Fibroblast of the aortic adventitia (primary cell): ENCODE results near the gene MILR1. TPM values are rescaled to one million over a fixed set of nuclear protein-coding genes. Genes with fewer than 3 reads are reported as not detected.
A peak's percentile ranks its signal among the peaks of the same experiment; 100 is the strongest.
"Not testable (repeated sequence)": the region's sequence is repeated elsewhere in the genome, so short reads cannot be mapped to it uniquely, and the experiment has no call there.

Experiments
- DNase-seq: peaks from one replicate; pipeline ENCODE4 v3.0.0-alpha.2; 2010; ENCODE audit warnings: low read depth
- H3K4me3 ChIP-seq: 2 replicates; pipeline ENCODE4 v1.5.1; 2011; ENCODE audit warnings: low read depth, mild to moderate bottlenecking, control low read depth, low read length, moderate library complexity
- CTCF ChIP-seq: IDR thresholded peaks from 2 replicates; pipeline ENCODE4 v1.5.1; 2011; ENCODE audit warnings: mild to moderate bottlenecking, low read length, control low read depth, inconsistent platforms; ENCODE audit not compliant: insufficient read depth
- total RNA-seq: library from RNA; depleted of rRNA; stranded (reverse); fragments of >200 nt; gene quantifications from 2 replicates; pipeline ENCODE4 v1.2.3, GENCODE V29; 2012; ENCODE audit warnings: low replicate concordance

MILR1 gene
- total RNA-seq, 1 donor, result 52.5 TPM

GRCh38 chr17:64426596-64426995, 22.3 kb upstream of the MILR1 start:
- no peak overlapping the region for H3K4me3 ChIP-seq
- no peak for DNase-seq
- TF ChIP-seq CTCF, result no peak

GRCh38 chr17:64428406-64428805, 20.5 kb upstream of the MILR1 start:
- H3K4me3 ChIP-seq, result no peak overlapping the region
- no peak for TF ChIP-seq CTCF
- DNase-seq, result no peak

GRCh38 chr17:64430036-64430435, 18.9 kb upstream of the MILR1 start:
- not testable (repeated sequence) for H3K4me3 ChIP-seq, DNase-seq

GRCh38 chr17:64431534-64431933, 17.4 kb upstream of the MILR1 start:
- no peak for DNase-seq
- TF ChIP-seq CTCF, result no peak
- no peak overlapping the region for H3K4me3 ChIP-seq

- DNase-seq, result no peak
- H3K4me3 ChIP-seq, result no peak overlapping the region
- no peak for TF ChIP-seq CTCF
Observed at GRCh38 chr17:64437944-64438525, 10.9 kb upstream of the MILR1 start.

GRCh38 chr17:64439521-64439920, 9.4 kb upstream of the MILR1 start:
- DNase-seq, H3K4me3 ChIP-seq: not testable (repeated sequence)

GRCh38 chr17:64439956-64440355, 9.0 kb upstream of the MILR1 start:
- H3K4me3 ChIP-seq, result no peak overlapping the region
- no peak for DNase-seq
- no peak for TF ChIP-seq CTCF

- no peak overlapping the region for H3K4me3 ChIP-seq
- DNase-seq, result peak; percentile 54
- no peak for TF ChIP-seq CTCF
Observed at GRCh38 chr17:64441772-64442540, 7.0 kb upstream of the MILR1 start.
